Type B pancreatic cell (in vitro differentiated cells): ENCODE data around the gene NLGN1. TPM values are rescaled to one million over a fixed set of nuclear protein-coding genes. Genes with fewer than 3 reads are reported as not detected.

Source experiments
- DNase-seq: peaks from one replicate; pipeline ENCODE4 v3.0.0; 2021; ENCODE audit warnings: mixed read lengths; ENCODE audit not compliant: unreplicated experiment; ENCODE audit errors: extremely low spot score
- H3K27ac Mint-ChIP-seq: 2 replicates; pipeline ENCODE4 v1.8.0; 2021; ENCODE audit warnings: mild to moderate bottlenecking, mixed read lengths
- H3K27me3 Mint-ChIP-seq: 2 replicates; pipeline ENCODE4 v1.8.0; 2021; ENCODE audit warnings: mixed read lengths
- H3K36me3 Mint-ChIP-seq: 2 replicates; pipeline ENCODE4 v1.8.0; 2021; ENCODE audit warnings: mixed read lengths
- H3K4me1 Mint-ChIP-seq: one replicate; pipeline ENCODE4 v1.8.0; 2021; ENCODE audit warnings: mixed read lengths; ENCODE audit not compliant: unreplicated experiment
- H3K4me3 Mint-ChIP-seq: 2 replicates; pipeline ENCODE4 v1.8.0; 2021; ENCODE audit warnings: mild to moderate bottlenecking, mixed read lengths
- H3K9me3 Mint-ChIP-seq: 2 replicates; pipeline ENCODE4 v1.8.0; 2021; ENCODE audit warnings: mixed read lengths
- total RNA-seq: library from RNA; stranded (reverse); gene quantifications from 2 replicates; pipeline ENCODE4 v1.2.1, GENCODE V29; 2021; ENCODE audit warnings: low replicate concordance
- TF ChIP-seq, protein P1 (sequence below): fragments of 200-600 bp; sonication (generic); conservative IDR thresholded peaks from 2 replicates; pipeline ENCODE4 v1.5.0; 2021; ENCODE audit warnings: antibody characterized with exemption, mild to moderate bottlenecking

The NLGN1 gene
- total RNA-seq, 1 donor from 2014 or later, result 12.6 TPM

DNA sequence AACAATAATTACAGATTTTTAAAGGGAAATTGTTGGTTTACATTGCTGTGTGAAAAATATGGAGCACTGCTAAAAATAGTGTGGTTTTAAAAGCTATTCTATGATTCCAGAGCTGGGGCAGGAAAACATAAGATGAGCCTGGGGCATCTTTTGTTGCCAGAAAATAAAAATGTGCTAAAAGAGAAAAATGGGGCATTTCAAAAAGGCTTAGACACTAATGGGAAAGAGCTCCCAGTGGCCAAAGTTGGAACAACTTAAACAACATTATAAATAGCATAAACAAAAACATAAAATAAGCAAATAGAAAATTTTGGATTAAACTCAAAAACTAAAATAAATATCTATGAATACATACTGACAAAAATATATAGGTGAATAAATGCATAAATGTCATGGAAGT lies 478.9 kb downstream of the NLGN1 start:
- Mint-ChIP-seq H3K27me3 (no peaks in the 10 kb centered on the region), H3K27ac (no peak overlapping the region), H3K36me3 (no peaks in the 10 kb centered on the region), H3K4me1 (peaks cover 4% of the 10 kb centered on the region), H3K4me3 (no peak overlapping the region), H3K9me3 (peaks cover 5% of the 10 kb centered on the region)
- DNase-seq, result no peak
- TF ChIP-seq, protein P1, sequence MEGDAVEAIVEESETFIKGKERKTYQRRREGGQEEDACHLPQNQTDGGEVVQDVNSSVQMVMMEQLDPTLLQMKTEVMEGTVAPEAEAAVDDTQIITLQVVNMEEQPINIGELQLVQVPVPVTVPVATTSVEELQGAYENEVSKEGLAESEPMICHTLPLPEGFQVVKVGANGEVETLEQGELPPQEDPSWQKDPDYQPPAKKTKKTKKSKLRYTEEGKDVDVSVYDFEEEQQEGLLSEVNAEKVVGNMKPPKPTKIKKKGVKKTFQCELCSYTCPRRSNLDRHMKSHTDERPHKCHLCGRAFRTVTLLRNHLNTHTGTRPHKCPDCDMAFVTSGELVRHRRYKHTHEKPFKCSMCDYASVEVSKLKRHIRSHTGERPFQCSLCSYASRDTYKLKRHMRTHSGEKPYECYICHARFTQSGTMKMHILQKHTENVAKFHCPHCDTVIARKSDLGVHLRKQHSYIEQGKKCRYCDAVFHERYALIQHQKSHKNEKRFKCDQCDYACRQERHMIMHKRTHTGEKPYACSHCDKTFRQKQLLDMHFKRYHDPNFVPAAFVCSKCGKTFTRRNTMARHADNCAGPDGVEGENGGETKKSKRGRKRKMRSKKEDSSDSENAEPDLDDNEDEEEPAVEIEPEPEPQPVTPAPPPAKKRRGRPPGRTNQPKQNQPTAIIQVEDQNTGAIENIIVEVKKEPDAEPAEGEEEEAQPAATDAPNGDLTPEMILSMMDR, result peak; percentile 72

DNA sequence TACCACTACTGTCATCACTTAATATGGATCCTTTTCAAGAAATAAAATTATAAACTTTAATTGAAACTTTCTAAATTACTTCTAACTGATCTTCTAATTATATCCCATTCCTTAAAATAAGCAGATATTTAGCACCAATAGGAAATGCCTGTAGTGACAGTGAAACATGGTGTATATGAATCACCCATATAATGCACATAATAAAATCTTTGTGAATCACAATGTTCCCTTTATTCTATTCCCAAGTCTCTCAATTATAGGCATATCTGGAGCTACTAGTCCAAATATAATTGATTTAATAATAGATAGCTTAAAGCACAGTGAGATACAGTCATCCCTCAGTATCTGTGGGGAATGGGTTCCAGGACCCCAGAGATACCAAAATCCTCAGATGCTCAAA lies 490.3 kb downstream of the NLGN1 start:
- no peaks in the 10 kb centered on the region for H3K36me3 Mint-ChIP-seq
- TF ChIP-seq, protein P1, result no peak

DNA sequence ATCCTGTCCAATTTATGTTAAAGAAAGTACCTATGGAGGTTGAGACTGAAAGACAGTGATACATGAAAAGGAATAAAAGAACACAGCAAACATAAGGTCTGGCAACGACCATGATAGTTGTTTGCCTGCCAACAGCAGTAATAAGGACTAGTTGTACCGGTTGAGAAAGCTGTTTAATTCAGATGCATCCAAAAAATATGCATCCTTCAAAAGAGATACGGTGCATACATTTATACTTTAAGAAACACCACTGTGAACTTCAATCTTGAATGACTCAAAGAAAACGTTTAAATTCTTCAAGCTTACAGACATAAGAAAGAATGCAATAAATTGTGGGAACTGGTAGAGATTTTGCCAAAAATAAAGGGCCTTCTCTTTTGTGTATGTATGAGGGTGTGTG lies 492.1 kb downstream of the NLGN1 start:
- DNase-seq, result no peak
- peaks cover 7% of the 10 kb centered on the region for H3K4me1 Mint-ChIP-seq
- H3K4me3 Mint-ChIP-seq, result no peak overlapping the region
- H3K9me3 Mint-ChIP-seq, result no peaks in the 10 kb centered on the region
- no peak overlapping the region for H3K27ac Mint-ChIP-seq
- no peaks in the 10 kb centered on the region for H3K36me3 Mint-ChIP-seq
- TF ChIP-seq, protein P1, result no peak
- H3K27me3 Mint-ChIP-seq, result no peaks in the 10 kb centered on the region

More for the DNA sequence above, 490.3 kb downstream of the NLGN1 start:
- no peak for DNase-seq
- no peak overlapping the region for H3K4me3 Mint-ChIP-seq
- no peak overlapping the region for H3K27ac Mint-ChIP-seq
- peaks cover 7% of the 10 kb centered on the region for H3K4me1 Mint-ChIP-seq
- peaks cover 2% of the 10 kb centered on the region for H3K9me3 Mint-ChIP-seq
- H3K27me3 Mint-ChIP-seq, result no peaks in the 10 kb centered on the region

DNA sequence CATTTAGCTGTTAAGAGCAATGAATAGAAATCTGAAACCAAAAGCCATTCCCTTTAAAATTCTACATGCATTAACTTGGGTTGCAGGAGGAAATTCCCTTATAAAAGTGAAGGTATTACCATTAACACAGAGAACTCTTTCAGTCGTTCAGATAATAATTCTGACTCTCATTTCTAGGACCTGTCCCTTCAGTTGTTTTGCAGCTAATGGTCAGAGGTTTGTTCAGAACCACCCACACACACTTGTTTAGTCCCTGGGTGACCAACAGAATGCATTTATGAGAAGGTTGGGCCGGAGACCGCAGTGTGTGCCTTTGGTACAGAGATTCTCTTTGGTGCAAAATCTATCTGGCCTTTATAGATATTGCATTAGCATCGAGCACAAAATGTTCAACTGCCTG lies 492.5 kb downstream of the NLGN1 start:
- H3K9me3 Mint-ChIP-seq, result no peaks in the 10 kb centered on the region
- H3K27me3 Mint-ChIP-seq, result no peaks in the 10 kb centered on the region
- no peak overlapping the region for H3K27ac Mint-ChIP-seq
- TF ChIP-seq, protein P1, result no peak
- no peak overlapping the region for H3K4me3 Mint-ChIP-seq
- DNase-seq, result no peak
- H3K36me3 Mint-ChIP-seq, result no peaks in the 10 kb centered on the region
- peaks cover 7% of the 10 kb centered on the region for H3K4me1 Mint-ChIP-seq

DNA sequence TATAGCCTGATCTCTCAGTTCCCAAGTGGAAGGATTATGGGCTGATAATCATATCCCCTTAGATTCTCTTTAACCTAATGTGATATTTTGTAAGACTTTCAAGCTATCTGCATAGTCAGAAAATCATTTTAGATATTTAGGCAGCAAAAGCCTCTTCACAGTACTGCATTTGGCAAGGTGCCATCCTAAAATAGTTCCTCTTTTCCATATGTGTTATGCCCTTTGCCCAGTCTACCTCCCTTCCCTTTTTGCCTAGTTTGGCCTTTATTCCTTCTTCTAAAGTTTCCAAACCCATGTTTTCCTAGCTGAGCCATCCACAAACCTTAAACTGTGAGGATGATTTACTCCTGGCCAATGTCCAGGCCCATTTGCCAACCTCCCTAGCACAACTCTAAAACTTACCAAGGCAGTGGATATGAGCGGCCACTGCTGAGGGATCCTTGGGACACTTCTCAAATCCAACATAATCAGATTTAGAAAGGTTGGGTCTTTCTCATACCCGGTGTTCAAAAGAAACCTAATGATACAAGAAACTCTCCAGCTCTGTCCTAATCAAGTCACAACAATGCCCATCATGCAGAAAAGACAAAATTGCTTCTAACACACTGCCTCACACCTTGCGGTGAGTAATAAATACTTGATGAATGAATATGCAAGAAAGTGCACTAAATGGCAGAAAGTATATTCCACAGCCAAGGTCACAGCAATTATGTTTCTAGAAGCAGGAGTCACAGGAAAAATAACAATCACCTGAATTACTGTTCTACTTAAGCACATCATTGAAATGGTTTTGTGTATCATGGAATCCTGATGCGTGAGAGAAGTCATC lies 493.9 kb downstream of the NLGN1 start:
- H3K27me3 Mint-ChIP-seq, result no peaks in the 10 kb centered on the region
- H3K9me3 Mint-ChIP-seq, result no peaks in the 10 kb centered on the region
- H3K27ac Mint-ChIP-seq, result no peak overlapping the region
- H3K36me3 Mint-ChIP-seq, result no peaks in the 10 kb centered on the region
- H3K4me3 Mint-ChIP-seq, result no peak overlapping the region
- H3K4me1 Mint-ChIP-seq, result peaks cover 7% of the 10 kb centered on the region
- DNase-seq, result no peak
- TF ChIP-seq, protein P1, result no peak
